HG03558 (cell line): ENCODE measurements around the gene EMC7.

ENCODE experiments used
- ATAC-seq: cut with Tn5 transposase; IDR thresholded peaks from one replicate; pipeline ENCODE4 v1.9.1; 2021; ENCODE audit warnings: moderate number of reproducible peaks; ENCODE audit not compliant: unreplicated experiment; ENCODE audit errors: extremely low read depth

The EMC7 gene

DNA sequence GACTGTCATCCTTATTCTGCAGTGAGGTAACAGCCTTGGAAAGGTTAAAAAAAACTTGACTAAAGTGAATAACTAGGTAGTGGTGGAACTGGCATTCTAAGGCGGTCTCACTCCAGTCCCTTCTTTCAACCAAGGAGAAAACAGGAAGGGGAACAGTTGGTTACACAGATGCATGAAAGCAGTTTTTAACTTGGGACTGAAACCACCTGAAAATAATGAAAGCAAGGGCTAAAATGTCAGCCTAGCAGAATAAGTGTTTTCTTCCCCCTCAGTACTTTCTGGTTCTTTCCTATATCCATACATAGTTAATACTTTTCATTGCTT lies 61.9 kb downstream of the EMC7 start:
- ATAC-seq, result no peak

- peak; percentile 21 for ATAC-seq
Measured at GRCh38 chr15:34038871-34039789, 62.5 kb downstream of the EMC7 start, which contains the start of gene AVEN. AVEN (minus strand) TSS chr15:34039204; CDS start chr15:34039046, 158 bp downstream.

- ATAC-seq, result peak; percentile 43
Measured at GRCh38 chr15:34038023-34038870, 63.4 kb downstream of the EMC7 start.
